RWPE2 (cell line): ENCODE measurements around the gene CHRM5.

ENCODE experiments used
- ATAC-seq: fragments of 200-7000 bp; cut with Tn5 transposase; 3 replicates; pipeline ENCODE4 v1.9.1; 2021; ENCODE audit warnings: low read depth
- DNase-seq: peaks from one replicate; pipeline ENCODE4 v3.0.0-alpha.2; 2020; ENCODE audit warnings: low spot score
- H3K27ac ChIP-seq: fragments of 450-650 bp; 2 replicates; pipeline ENCODE4 v1.5.1; 2017; ENCODE audit warnings: mild to moderate bottlenecking; ENCODE audit not compliant: poor library complexity, severe bottlenecking
- H3K27me3 ChIP-seq: fragments of 250-450 bp; sonication (Bioruptor Pico); 2 replicates; pipeline ENCODE4 v1.5.1; 2021; ENCODE audit warnings: mild to moderate bottlenecking, moderate library complexity; ENCODE audit not compliant: insufficient read depth, poor library complexity, severe bottlenecking
- H3K36me3 ChIP-seq: fragments of 250-450 bp; sonication (Bioruptor Pico); 2 replicates; pipeline ENCODE4 v1.5.1; 2020; ENCODE audit warnings: low read depth, mild to moderate bottlenecking, moderate library complexity
- H3K4me1 ChIP-seq: fragments of 250-450 bp; sonication (Bioruptor Pico); 2 replicates; pipeline ENCODE4 v1.5.1; 2021; ENCODE audit warnings: mild to moderate bottlenecking, moderate library complexity; ENCODE audit not compliant: insufficient read depth, poor library complexity, severe bottlenecking
- H3K4me3 ChIP-seq: fragments of 250-450 bp; sonication (Bioruptor Pico); 2 replicates; pipeline ENCODE4 v1.5.1; 2021; ENCODE audit warnings: mild to moderate bottlenecking, moderate library complexity; ENCODE audit not compliant: severe bottlenecking
- H3K9me3 ChIP-seq: fragments of 250-450 bp; sonication (Bioruptor Pico); 2 replicates; pipeline ENCODE4 v1.5.1; 2021; ENCODE audit warnings: mild to moderate bottlenecking, moderate library complexity; ENCODE audit not compliant: severe bottlenecking
- CTCF ChIP-seq: fragments of 450-650 bp; IDR thresholded peaks from one replicate; pipeline ENCODE4 v1.5.1; 2017; ENCODE audit warnings: mild to moderate bottlenecking, moderate library complexity; ENCODE audit not compliant: poor library complexity, severe bottlenecking

The CHRM5 gene

GRCh38 chr15:34038023-34038870, 70.0 kb downstream of the CHRM5 start:
- Histone ChIP-seq H3K27ac (peak overlapping the region; percentile 77), H3K9me3 (no peaks in the 10 kb centered on the region), H3K27me3 (no peaks in the 10 kb centered on the region), H3K4me3 (peak overlapping the region; percentile 98), H3K4me1 (peaks cover 5% of the 10 kb centered on the region), H3K36me3 (no peaks in the 10 kb centered on the region)
- TF ChIP-seq CTCF: no peak
- DNase-seq (no peak), ATAC-seq (peak; percentile 75)

GRCh38 chr15:34038871-34039789, 70.8 kb downstream of the CHRM5 start, which contains the start of gene AVEN:
Gene AVEN, minus strand, starts transcription at chr15:34039204. Its CDS starts 158 bp downstream, at chr15:34039046.
- TF ChIP-seq CTCF: no peak
- H3K9me3 ChIP-seq: no peaks in the 10 kb centered on the region
- DNase-seq: no peak
- peak within 1 kb of the TSS; percentile 98 for H3K4me3 ChIP-seq
- peak; percentile 67 for ATAC-seq
- H3K27me3 ChIP-seq: no peaks in the 10 kb centered on the region
- H3K36me3 ChIP-seq: no peaks in the 10 kb centered on the region
- H3K4me1 ChIP-seq: peaks cover 5% of the 10 kb centered on the region
- H3K27ac ChIP-seq: peak within 1 kb of the TSS; percentile 77

GRCh38 chr15:34039790-34040113, 71.5 kb downstream of the CHRM5 start:
- Histone ChIP-seq H3K9me3 (no peaks in the 10 kb centered on the region), H3K36me3 (no peaks in the 10 kb centered on the region), H3K27ac (no peak overlapping the region), H3K4me3 (no peak overlapping the region), H3K27me3 (no peaks in the 10 kb centered on the region), H3K4me1 (peaks cover 5% of the 10 kb centered on the region)
- DNase-seq: no peak
- ATAC-seq: no peak
- no peak for TF ChIP-seq CTCF

- TF ChIP-seq CTCF: no peak
- H3K27ac ChIP-seq: no peak overlapping the region
- no peak overlapping the region for H3K4me3 ChIP-seq
- DNase-seq: no peak
- H3K36me3 ChIP-seq: no peaks in the 10 kb centered on the region
- H3K27me3 ChIP-seq: no peaks in the 10 kb centered on the region
- ATAC-seq: no peak
- H3K4me1 ChIP-seq: peaks cover 5% of the 10 kb centered on the region
- H3K9me3 ChIP-seq: no peaks in the 10 kb centered on the region
Observed at GRCh38 chr15:34043391-34043790, 75.1 kb downstream of the CHRM5 start.
